GM21381 (cell line): ENCODE results near the gene TRIM29.

Source experiments
- ATAC-seq: cut with Tn5 transposase; IDR thresholded peaks from one replicate; pipeline ENCODE4 v1.9.1; 2021; ENCODE audit warnings: mild to moderate bottlenecking, moderate library complexity; ENCODE audit not compliant: unreplicated experiment

Gene TRIM29

GRCh38 chr11:120139316-120140069, 1.6 kb upstream of the TRIM29 start:
- ATAC-seq = no peak

DNA sequence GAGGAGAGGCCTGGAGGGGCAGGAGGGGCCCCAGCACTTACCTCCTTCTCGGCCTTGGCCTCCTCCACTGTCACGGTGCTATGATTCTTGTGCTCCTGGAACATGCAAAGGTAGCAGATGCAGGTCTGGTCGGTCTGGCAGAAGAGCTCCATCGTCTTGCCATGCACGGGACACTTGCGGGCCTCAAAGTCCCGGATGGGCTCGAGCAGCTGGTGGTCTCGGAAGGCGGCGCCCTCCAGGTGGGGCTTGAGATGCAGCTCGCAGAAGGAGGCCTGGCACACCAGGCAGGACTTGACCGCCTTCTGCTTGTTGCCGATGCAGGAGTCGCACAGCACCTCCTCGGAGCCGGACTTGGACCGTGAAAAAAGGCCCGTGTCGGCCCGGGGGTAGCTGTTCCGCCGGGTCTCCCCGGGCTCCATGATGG, 714 bp downstream of the TRIM29 start:
- ATAC-seq = no peak

DNA sequence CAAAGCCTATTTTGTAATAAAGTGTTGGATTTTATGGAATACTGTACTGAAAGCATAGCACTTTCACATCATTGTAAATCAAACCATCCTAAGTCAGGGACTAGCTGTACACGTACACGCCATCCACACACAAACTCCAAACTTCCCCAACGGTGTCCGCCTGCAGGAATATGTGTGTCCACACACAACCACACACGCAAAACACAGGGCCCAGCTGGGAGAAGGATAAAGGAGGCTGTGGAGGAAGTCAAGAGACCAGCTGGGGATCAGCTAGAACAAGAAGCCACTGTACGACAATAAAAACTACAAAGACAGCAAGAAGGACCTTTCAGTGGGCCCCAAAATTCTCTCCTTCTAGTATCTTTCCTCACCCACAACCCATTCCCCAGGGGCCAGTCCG, 1.6 kb downstream of the TRIM29 start:
- no peak for ATAC-seq

DNA sequence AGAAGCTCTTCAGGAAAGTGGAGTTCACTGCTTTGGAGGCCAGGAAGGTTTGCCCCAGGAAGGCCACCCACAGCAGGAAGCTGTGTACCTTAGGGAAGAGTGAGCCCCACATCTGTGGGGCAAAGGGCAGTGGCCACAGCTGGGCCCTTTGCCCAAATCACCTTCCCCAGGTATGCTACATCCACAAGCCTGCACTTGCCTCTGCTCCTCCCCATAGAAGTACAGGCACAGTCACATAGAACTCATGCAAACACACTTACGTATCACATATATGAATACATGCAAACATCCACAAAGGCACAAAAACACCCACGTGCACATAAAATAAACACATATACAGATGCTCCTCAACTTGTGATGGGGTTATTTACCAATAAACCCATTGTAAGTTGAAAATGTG, 2.1 kb downstream of the TRIM29 start:
- ATAC-seq = no peak

- no peak for ATAC-seq
These were observed 3.0 kb downstream of the TRIM29 start for GRCh38 chr11:120134931-120135228.

DNA sequence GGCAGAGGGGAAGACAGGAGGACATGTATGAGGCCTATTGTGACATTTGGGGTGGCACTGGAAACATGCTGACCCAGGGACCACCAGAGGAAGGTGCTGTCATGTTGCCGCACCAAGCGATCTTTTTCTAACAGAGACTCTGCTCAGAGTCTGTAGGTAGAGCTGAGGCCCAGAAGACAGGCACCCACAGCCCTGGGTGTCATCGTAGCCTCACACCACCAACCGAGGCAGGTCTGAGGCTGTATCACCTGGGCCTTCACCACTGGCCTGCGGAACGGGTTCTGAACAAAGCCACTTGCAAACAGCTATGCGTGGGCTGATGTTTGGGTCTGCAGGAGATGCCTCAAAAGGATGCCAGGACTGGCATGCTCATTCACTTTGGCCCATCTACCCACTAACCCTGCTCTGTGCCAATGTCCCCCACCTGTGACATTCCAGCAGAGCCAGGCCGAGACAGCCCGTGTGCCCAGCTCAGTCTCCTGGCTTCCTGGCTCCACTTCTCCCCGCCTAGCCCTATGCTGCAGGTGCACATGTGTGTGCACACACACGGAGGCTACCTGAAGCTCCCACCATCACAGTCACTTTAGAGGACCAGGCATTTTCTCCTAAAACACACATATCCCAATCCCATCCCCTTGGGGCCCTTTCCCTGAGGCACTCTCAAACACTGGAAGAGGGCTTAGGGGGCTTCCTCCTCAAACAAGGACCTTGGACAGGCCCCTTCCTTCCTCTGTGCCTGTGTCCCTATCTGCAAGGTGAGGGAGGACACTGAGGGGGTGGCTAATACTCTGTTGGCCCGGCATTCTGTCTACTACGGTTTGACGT, 3.6 kb downstream of the TRIM29 start:
- no peak for ATAC-seq

DNA sequence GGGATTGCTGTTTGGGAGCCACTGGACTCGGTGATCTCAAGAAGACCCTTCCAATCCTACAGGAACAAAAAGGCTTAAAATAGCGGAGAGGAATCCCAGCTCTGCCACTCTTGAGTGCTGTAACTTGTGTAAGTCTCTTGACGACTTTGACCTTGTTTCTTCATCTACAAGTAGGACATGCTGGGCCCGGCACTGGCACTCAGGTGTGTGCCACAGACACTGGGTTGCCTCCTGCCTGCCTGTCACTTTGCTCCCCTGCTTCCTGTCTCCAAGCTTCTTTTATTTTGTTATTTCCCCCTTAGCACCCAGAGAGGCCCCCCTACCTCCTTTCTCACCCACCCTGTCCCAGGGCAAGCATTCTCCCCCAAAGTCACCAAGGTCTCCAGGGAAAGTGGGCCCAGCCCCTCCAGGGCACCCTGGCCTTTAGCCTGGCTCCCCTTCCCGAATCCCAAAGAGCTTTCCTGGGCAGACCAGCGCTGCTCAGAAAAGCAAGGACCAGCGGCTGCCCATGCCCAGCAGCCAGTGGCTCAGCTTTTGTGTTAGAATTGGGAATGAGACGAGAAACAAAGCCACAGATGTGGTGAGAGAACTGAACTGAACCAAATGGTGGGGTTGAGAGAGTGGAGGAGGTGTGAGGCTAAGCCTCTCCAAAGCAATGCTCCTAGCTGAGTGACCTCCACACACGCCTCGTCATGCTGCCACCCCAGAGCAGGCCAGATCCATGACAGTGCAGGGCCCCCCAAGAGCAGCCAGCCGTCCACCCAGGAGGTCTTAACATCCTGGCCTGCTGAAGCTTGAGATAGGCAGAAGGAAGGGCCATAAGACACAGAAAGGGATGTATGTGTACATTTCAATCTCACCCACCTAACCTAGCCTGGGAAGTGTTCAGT, 4.5 kb downstream of the TRIM29 start:
- ATAC-seq = no peak

GRCh38 chr11:120132645-120133185, 5.2 kb downstream of the TRIM29 start:
- no peak for ATAC-seq

DNA sequence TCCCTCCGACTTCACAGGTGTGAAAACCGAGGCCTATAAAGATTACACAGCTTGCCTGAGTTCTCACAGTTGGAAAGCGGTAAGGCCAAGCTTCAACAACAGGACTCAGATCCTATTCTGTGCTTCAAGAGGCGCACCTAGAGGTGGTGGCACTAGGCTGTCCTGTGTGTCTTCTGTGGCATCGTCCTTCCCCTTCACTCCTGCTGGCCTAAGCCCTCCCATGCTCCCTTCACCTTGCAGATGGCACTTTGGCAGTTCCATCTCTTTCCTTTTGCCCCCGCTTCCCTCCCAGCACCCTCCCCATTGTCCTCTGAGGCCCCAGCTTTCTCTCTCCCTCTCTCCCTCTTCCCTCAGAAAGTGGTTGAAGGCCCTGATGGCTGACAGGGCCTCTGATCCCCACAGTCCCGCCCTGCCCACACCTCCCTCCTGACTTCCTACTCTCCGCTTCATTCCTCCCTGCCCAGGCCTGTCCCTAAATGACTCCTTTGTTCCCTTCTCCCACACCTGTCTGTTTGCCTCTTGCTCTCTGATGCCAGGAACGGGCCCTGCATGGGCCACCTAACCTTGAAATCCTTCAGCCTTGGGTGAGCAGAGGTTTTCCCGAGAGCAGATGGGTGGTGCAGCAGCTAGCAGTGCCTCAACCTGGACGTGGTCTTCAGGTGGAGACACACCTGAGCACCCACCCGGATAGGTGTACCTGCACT, 5.8 kb downstream of the TRIM29 start:
- ATAC-seq = no peak

DNA sequence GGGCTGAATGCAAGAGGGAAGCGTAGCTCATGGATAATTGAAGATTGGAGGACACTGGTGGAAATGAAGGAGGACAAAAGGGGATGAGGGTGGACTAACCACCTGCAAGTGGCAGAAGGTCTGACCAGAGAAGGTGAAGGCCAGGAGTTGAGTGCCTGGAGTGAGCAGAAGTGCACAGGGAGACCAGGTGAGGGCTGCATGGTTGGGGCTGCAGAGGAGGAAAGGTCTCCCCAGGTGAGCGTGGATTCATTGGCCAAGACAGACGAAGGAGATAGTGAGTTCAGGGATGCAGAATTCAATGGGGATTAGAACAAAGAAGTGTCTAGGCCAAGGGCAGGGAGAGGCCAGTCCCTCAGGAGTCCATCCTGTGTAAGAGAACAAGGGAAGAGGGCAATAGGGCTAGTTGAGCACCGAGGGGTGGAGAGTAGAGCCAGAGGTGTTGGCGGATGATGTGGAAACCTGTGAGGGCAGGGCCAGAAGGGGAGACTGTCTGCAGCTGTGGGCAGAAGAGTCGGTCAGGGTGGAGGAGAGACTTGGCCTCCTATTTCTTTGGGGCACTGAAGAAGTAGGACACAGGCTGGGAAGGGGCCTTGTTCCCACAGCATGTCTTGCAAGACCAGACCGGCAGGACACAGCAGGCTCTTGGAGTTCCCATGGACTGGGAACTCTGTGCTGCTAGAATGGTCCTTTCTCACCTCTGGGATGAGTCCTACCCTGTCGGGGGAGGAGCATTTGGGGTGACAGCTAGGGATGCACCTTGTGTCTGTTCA, 6.7 kb downstream of the TRIM29 start:
- no peak for ATAC-seq

- no peak for ATAC-seq
These were observed 7.5 kb downstream of the TRIM29 start for GRCh38 chr11:120130176-120130980.

- ATAC-seq = no peak
These were observed 8.3 kb downstream of the TRIM29 start for GRCh38 chr11:120129570-120129969.

DNA sequence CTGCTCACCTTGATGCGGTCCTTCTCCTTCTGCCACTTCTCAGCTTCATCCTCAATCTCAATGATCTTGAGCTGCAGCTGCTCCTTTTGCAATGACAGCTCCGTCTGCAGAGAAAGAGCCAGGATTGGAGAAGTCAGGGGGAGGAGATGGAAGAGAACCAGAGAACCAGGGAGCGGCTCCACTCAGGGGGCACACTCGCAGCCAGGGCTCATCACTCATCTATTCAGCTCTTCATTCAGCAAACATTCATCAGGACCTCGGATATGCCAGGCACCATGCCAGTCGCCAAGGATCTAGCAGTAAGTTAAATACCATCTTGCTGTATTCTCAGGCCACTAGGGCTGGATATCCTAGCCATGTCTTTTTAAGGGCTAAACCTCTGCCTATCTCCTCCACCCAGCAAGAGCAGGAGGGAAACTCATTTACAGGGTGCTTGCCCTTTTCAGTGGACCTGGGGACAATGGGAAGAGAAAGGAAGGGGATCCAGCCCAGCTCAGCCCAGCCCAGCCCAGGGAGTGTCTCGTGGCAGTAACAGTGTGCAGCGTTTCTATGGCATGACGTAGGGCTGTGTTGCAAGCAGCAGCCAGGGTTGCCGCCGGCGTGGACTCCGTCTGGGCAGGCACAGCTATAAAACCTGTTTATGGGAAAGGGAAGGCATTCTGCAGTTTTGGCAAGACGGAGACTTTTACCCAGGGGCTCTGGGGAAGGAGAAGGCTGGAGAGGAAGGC, 9.4 kb downstream of the TRIM29 start:
- ATAC-seq = no peak

GRCh38 chr11:120127236-120127635, 10.7 kb downstream of the TRIM29 start:
- ATAC-seq = no peak

DNA sequence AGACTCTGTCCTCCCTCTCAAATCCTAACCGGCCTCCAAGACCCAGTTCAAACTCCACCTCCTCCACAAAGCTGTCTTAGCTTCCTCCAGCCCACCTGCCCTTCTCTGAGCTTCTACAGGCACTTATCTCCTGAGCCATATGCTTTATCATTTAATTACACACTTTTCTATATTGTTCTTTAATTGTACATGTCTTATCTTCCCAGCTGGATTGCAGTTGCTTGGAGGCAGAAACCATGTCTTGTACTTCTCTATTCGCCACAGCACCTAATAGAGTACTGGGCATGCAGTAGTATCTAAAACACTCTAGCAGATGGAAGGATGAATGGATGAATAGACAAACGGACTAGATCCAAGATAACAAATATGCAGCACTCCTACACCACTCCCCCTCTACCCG, 11.3 kb downstream of the TRIM29 start:
- ATAC-seq = no peak

DNA sequence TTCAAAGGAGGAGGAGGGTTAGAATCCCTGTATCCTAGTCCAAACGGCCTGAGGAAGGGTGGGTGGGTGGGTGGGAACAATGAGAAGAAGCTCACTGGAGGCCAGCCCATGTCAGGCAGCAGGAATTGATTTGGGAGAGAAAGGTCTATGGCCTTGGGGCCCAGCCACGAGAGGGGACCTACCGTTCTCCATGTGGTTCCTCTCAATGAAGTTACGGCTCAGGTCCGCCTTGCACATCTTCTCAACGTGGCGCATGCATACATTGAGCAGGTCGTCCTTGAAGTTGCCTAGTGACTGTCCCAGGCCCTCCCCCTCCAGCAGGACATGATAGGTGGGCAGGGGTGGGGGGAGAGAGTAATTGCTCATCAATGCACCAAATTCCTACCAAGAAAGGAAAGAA, 12.4 kb downstream of the TRIM29 start:
- ATAC-seq = no peak

- no peak for ATAC-seq
These were observed 12.9 kb downstream of the TRIM29 start for GRCh38 chr11:120125024-120125423.

DNA sequence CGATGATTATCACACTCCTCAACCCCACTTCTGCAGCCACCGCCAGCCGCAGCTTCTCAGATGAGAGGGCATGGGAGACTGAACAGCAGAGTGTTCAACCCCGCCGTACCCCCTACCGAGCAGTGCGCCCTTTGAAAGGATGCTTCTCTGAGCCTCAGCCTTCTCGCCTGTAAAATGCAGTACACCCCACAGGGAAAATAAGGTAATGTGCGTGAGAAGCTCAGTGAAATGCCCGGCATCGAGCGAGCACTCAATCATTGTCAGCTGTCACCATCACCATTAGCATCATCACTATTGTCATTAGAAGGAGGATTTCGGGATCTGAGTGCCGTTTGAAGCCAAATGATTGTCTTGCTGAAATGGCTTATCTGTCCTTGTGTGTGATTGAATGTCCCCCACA, 13.6 kb downstream of the TRIM29 start:
- ATAC-seq = no peak
